Left renal pelvis (tissue), 4 donors: Measurements from ENCODE around the gene NUP160. TPM values are rescaled to one million over a fixed set of nuclear protein-coding genes. Genes with fewer than 3 reads are reported as not detected.
"Not testable (repeated sequence)": the region's sequence is repeated elsewhere in the genome, so short reads cannot be mapped to it uniquely, and the experiment has no call there.

Source experiments
- DNase-seq, 4 donors: peaks; one replicate each; pipeline ENCODE4 v3.0.0-alpha.2; 2013; ENCODE audit warnings: low read depth in 4 of 4, low spot score in 3 of 4
- polyA plus RNA-seq, 4 donors: library from polyadenylated mRNA; unstranded; fragments of 120-200 nt; gene quantifications; one replicate each; pipeline ENCODE4 v1.2.1, GENCODE V29; 2013; ENCODE audit not compliant: insufficient read length in 4 of 4

Gene NUP160
- polyA plus RNA-seq, 4 donors: 59.3 to 76.6 (median 68.6) TPM

GRCh38 chr11:47864901-47865300 is 16.8 kb upstream of the NUP160 start:
- no peak for DNase-seq

- no peak for DNase-seq
Measured at GRCh38 chr11:47863898-47864430, 15.8 kb upstream of the NUP160 start.

DNA sequence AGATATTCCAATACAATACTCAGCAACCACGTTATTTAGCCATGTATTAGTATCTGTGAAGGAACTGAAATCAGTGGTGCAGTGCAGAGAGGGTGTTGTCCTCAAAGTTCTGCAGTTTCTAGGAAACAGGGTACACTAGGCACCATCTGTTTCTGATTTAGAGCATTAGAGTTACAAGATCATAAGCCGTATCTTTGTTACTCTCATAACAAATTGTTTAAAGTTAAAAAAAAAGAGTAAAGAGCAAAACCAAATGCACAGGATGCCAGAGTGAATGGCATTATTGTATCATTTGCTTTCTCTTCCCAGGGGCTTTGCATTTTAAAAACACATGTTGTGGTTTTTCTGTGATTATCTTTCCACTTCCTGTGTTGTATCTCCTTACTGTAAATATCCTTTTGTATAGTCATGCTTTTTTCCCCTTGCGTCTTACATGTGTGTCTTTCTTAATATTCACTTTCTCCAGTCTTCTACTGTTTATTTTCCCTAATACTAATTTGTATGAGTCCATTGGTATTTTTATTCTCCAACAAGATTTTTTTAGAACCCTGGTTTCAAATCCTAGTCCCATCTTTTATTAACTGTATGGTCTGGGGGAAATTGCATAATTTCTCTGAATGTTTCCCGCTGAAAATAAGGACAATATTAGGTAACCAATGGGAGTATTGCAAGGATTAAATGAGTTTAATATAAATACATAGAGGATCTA is 15.2 kb upstream of the NUP160 start:
- no peak for DNase-seq

DNA sequence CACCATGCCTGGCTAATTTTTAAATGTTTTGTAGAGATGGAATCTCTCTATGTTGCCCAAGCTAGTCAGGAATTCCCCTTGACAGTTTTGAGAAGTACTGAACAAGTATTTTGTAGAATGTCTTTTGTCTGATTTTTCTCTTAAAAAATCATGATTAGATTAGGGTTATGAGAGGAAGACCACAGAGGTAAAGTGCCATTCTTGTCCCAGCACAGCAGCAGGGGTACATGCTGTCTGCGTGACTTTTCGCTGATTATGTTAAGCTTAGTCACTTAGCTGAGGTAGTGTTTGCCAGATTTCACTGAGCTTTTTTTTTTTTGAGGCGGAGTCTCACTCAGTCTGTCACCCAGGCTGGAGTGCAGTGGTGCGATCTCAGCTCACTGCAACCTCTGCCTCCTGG is 13.6 kb upstream of the NUP160 start:
- DNase-seq: no peak

- DNase-seq: no peak
Measured at GRCh38 chr11:47860536-47860935, 12.4 kb upstream of the NUP160 start.

DNA sequence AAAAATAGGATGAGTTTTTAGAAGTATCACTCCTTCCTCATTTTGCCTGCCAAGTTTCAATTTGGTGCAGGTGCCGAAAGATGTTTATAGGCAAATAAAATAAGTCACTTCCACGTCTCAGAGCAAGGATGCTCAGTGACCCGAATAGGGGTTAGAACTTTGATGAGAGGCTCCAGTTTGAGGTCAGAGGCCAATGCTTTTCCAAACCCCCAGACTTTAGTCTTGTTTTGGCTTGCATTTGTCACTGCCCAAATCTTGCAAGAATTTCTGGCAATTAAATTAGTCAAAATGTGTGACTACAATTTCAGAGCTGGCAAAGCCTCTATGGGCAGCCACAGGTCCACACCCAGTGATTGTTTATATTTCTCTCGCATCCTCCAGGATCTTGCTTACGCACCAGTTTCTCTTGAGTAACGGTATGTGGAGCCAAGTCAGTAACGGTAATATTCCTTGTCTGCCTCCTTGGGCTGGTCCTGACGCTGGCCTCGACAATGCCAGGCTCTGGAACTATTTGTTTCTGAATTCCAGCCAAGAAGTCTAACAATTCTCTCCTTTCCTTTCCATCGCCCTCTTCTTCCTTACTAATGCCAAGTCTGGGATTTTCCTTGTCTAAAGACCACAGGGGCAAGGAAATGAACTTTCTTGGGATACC is 9.9 kb upstream of the NUP160 start:
- no peak for DNase-seq

GRCh38 chr11:47857485-47857884 is 9.3 kb upstream of the NUP160 start:
- DNase-seq: no peak

- DNase-seq: no peak
Measured at GRCh38 chr11:47856186-47856585, 8.0 kb upstream of the NUP160 start.

DNA sequence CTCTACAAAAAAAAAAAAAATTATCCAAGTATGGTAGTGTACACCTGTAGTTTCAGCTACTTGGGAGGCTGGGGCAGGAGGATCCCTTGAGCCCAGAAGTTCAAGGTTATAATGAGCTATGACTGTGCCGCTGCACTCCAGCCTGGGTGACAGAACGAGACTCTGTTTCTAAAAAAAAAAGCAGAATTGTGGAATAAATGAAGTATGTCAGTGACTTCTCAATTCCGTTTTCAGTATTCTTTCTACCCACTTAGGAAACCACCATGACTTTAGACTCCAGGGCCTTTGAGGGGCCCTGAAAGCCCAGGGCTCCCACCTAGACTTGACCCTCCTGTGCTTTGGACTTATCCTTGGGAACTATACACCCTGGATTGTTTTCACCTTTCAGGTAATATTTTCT is 6.5 kb upstream of the NUP160 start:
- no peak for DNase-seq

DNA sequence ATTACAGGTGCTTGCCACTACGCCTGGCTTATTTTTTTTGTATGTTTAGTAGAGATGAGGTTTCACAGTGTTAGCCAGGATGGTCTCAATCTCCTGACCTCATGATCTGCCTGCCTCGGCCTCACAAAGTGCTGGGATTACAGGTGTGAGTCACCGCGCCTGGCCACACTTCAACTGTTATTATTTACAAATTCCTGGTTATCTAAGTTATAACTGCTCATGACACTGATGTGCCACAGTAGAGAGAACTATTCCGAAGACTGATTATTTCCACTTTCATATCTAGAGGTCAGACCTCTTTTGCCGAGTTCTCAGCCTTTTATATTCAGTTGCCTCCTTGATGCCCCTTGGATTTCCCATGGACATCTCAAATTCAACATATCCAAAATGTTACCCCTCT is 3.9 kb upstream of the NUP160 start:
- no peak for DNase-seq

GRCh38 chr11:47850337-47850736 is 2.2 kb upstream of the NUP160 start:
- no peak for DNase-seq

- no peak for DNase-seq
Measured at GRCh38 chr11:47848700-47849155, 578 bp upstream of the NUP160 start.

- no peak for DNase-seq
Measured at GRCh38 chr11:47847537-47847891, 636 bp downstream of the NUP160 start.

GRCh38 chr11:47846998-47847397 is 1.2 kb downstream of the NUP160 start:
- no peak for DNase-seq

DNA sequence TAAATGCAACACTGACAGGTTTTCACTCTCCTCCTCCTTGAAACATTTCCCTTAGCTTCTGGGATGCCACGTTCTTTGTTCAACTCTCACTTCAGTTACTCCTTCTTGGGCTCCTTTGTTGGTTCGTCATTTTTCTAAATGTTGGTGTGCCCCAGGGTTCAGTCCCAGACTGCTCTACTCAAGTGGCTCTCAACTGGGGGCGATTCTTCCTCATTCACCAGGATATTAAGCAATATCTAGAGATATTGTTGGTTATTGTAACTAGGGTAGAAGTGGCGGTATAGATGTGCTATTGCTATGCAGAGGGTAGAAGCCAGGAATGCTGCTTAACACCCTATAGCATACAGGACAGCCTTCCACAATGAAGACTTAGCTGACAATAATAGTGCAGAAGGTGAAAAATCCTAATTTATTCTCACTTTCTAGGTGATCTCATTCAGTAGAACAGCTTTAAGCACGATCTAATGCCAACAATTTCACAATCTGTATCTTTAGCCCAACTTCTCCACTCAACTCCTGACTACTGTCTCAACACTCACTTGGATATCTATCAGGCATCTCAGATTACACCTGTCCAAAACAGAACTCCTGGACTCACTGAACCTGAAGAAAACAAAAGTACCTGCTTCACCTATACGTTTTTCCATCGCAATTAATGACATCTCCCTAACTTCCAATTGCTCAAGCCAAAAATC is 4.6 kb downstream of the NUP160 start:
- no peak for DNase-seq

DNA sequence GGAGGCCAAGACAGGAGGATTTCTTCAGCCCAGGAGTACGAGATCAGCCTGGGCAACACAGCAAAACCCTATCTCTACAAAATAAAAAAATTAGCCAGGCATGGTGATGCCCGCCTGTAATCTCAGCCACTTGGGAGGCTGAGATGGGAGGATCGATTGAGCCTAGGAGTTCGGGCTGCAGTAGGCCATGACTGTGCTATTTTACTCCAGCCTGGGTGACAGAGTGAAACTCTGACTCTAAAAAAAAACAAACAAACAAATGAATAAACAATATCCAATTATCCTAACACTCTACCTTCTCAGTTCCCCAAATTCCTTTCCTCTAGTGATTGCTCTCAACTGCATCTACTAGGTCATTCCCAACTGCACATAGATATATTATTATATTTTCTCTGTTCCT is 5.4 kb downstream of the NUP160 start:
- no peak for DNase-seq

DNA sequence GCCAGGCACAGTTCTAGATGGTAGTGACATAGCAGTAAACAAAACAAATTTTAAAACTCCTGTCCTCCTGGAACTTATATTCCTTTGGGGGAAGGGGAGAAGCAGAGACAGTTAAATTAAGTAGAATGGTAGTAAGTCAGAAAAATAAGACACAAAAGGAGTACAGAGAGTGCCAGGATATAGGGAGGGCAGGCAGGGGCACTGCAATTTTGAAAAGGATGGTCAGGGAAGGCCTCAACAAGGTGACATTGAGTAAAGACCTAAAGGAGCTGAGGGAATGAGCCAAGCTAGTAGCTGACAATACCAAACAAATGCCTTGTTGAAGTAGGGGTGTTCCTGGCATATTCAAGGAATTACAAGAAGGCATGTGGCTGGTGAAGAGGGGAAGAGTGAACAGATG is 10.2 kb downstream of the NUP160 start:
- no peak for DNase-seq

DNA sequence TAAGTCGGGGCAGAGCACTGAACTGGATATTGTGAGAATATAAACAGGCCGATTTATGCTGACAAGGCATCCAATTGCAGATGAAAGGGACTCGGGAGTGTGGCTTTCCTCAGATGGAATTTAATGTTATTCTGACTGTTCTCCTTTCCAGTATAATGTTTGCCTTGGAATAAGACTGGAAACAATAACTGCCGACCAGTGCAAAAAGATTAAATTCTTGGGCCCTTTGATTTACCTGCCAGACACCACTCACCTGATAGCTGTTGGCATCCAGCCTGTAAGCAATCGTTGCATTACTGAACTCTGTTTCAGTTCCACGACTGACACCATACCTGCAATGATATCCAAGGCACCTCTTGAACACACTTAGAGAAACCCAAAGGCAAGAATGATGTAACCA is 10.9 kb downstream of the NUP160 start:
- no peak for DNase-seq

DNA sequence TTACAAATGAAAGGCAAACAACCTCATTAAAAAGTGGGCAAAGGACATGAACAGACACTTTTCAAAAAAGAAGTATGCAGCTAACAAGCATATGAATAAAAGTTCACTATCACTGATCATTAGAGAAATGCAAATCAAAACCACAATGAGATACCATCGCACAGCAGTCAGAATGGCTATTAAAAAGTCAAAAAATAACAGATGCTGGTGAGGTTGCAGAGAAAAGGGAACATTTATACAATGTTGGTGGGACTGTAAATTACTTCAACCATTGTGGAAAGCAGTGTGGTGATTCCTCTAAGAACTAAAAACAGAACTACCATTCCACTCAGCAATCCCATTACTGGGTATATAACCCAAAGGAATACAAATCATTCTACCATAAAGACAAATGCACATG is 18.1 kb downstream of the NUP160 start:
- DNase-seq: not testable (repeated sequence)

GRCh38 chr11:47828284-47828683 is 19.9 kb downstream of the NUP160 start:
- DNase-seq: no peak

DNA sequence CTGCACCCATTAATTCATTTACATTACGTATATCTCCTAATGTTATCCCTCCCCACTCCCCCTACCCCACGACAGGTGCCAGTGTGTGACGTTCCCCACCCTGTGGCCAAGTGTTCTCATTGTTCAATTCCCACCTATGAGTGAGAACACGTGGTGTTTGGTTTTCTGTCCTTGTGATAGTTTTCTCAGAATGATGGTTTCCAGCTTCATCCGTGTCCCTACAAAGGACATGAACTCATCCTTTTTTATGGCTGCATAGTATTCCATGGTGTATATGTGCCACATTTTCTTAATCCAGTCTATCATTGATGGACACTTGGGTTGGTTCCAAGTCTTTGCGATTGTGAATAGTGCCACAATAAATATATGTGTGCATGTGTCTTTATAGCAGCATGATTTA is 25.5 kb downstream of the NUP160 start:
- not testable (repeated sequence) for DNase-seq

GRCh38 chr11:47819743-47820142 is 28.4 kb downstream of the NUP160 start:
- DNase-seq: no peak
